IPS-18a (cell line): ENCODE measurements around the gene IQCM.

ENCODE experiments used
- H3K27ac ChIP-seq: one replicate; pipeline ENCODE4 v1.5.1; 2013; ENCODE audit warnings: low read length
- H3K27me3 ChIP-seq: one replicate; pipeline ENCODE4 v1.6.1; 2013; ENCODE audit warnings: mild to moderate bottlenecking, low read length; ENCODE audit not compliant: control insufficient read depth, insufficient read depth
- H3K36me3 ChIP-seq: one replicate; pipeline ENCODE4 v1.6.1; 2013; ENCODE audit warnings: low read depth, low read length; ENCODE audit not compliant: control insufficient read depth
- H3K4me1 ChIP-seq: one replicate; pipeline ENCODE4 v1.6.1; 2013; ENCODE audit warnings: low read depth, low read length; ENCODE audit not compliant: control insufficient read depth
- H3K4me3 ChIP-seq: one replicate; pipeline ENCODE4 v1.5.1; 2013; ENCODE audit warnings: low read length
- H3K9ac ChIP-seq: one replicate; pipeline ENCODE4 v1.6.1; 2013; ENCODE audit warnings: mild to moderate bottlenecking, low read length, moderate library complexity
- H3K9me3 ChIP-seq: one replicate; pipeline ENCODE4 v1.6.1; 2013; ENCODE audit warnings: low read depth, low read length; ENCODE audit not compliant: control insufficient read depth

IQCM gene

GRCh38 chr4:149555146-149555545 is 260.5 kb downstream of the IQCM start:
- Histone ChIP-seq H3K27ac (no peak overlapping the region), H3K9me3 (no peaks in the 10 kb centered on the region), H3K27me3 (no peaks in the 10 kb centered on the region), H3K4me3 (no peak overlapping the region), H3K36me3 (no peaks in the 10 kb centered on the region), H3K4me1 (no peaks in the 10 kb centered on the region), H3K9ac (no peak overlapping the region)

GRCh38 chr4:149553959-149554520 is 261.6 kb downstream of the IQCM start:
- Histone ChIP-seq H3K27ac (no peak overlapping the region), H3K9ac (no peak overlapping the region), H3K27me3 (no peaks in the 10 kb centered on the region), H3K4me3 (no peak overlapping the region), H3K9me3 (no peaks in the 10 kb centered on the region), H3K4me1 (no peaks in the 10 kb centered on the region), H3K36me3 (no peaks in the 10 kb centered on the region)

- Histone ChIP-seq H3K9me3 (no peaks in the 10 kb centered on the region), H3K4me3 (no peak overlapping the region), H3K27ac (no peak overlapping the region), H3K9ac (no peak overlapping the region), H3K27me3 (no peaks in the 10 kb centered on the region), H3K36me3 (no peaks in the 10 kb centered on the region), H3K4me1 (no peaks in the 10 kb centered on the region)
Observed at GRCh38 chr4:149552601-149553000, 263.0 kb downstream of the IQCM start.

- H3K9me3 ChIP-seq = no peaks in the 10 kb centered on the region
- no peak overlapping the region for H3K4me3 ChIP-seq
- H3K4me1 ChIP-seq = no peaks in the 10 kb centered on the region
- H3K27me3 ChIP-seq = no peaks in the 10 kb centered on the region
- H3K27ac ChIP-seq = no peak overlapping the region
- no peaks in the 10 kb centered on the region for H3K36me3 ChIP-seq
- H3K9ac ChIP-seq = no peak overlapping the region
Observed at GRCh38 chr4:149549911-149550310, 265.7 kb downstream of the IQCM start.

GRCh38 chr4:149534779-149535178 is 280.9 kb downstream of the IQCM start:
- Histone ChIP-seq H3K27me3 (no peaks in the 10 kb centered on the region), H3K9ac (no peak overlapping the region), H3K4me3 (no peak overlapping the region), H3K36me3 (no peaks in the 10 kb centered on the region), H3K27ac (no peak overlapping the region), H3K4me1 (no peaks in the 10 kb centered on the region), H3K9me3 (peaks cover 4% of the 10 kb centered on the region)

GRCh38 chr4:149531861-149532260 is 283.8 kb downstream of the IQCM start:
- Histone ChIP-seq H3K27me3 (no peaks in the 10 kb centered on the region), H3K4me1 (no peaks in the 10 kb centered on the region), H3K9ac (no peak overlapping the region), H3K4me3 (no peak overlapping the region), H3K27ac (no peak overlapping the region), H3K9me3 (no peaks in the 10 kb centered on the region), H3K36me3 (no peaks in the 10 kb centered on the region)

GRCh38 chr4:149523039-149523438 is 292.6 kb downstream of the IQCM start:
- Histone ChIP-seq H3K4me3 (no peak overlapping the region), H3K36me3 (no peaks in the 10 kb centered on the region), H3K9ac (no peak overlapping the region), H3K27ac (no peak overlapping the region), H3K4me1 (no peaks in the 10 kb centered on the region), H3K9me3 (no peaks in the 10 kb centered on the region), H3K27me3 (no peaks in the 10 kb centered on the region)

- Histone ChIP-seq H3K9ac (no peak overlapping the region), H3K4me3 (no peak overlapping the region), H3K36me3 (no peaks in the 10 kb centered on the region), H3K9me3 (no peaks in the 10 kb centered on the region), H3K27me3 (no peaks in the 10 kb centered on the region), H3K27ac (no peak overlapping the region), H3K4me1 (no peaks in the 10 kb centered on the region)
Observed at GRCh38 chr4:149521611-149522425, 293.8 kb downstream of the IQCM start.

GRCh38 chr4:149518471-149518870 is 297.2 kb downstream of the IQCM start:
- no peak overlapping the region for H3K9ac ChIP-seq

GRCh38 chr4:149513081-149513480 is 302.6 kb downstream of the IQCM start:
- Histone ChIP-seq H3K4me1 (no peaks in the 10 kb centered on the region), H3K36me3 (no peaks in the 10 kb centered on the region), H3K4me3 (no peak overlapping the region), H3K27ac (no peak overlapping the region), H3K9ac (no peak overlapping the region), H3K27me3 (no peaks in the 10 kb centered on the region), H3K9me3 (peaks cover 4% of the 10 kb centered on the region)

More at GRCh38 chr4:149518471-149518870, 297.2 kb downstream of the IQCM start:
- H3K36me3 ChIP-seq = no peaks in the 10 kb centered on the region
- H3K4me1 ChIP-seq = no peaks in the 10 kb centered on the region
- no peak overlapping the region for H3K4me3 ChIP-seq
- H3K27me3 ChIP-seq = no peaks in the 10 kb centered on the region
- H3K9me3 ChIP-seq = no peaks in the 10 kb centered on the region
- H3K27ac ChIP-seq = no peak overlapping the region

- Histone ChIP-seq H3K36me3 (no peaks in the 10 kb centered on the region), H3K4me3 (no peak overlapping the region), H3K4me1 (no peaks in the 10 kb centered on the region), H3K27ac (no peak overlapping the region), H3K9me3 (peaks cover 6% of the 10 kb centered on the region), H3K27me3 (no peaks in the 10 kb centered on the region), H3K9ac (no peak overlapping the region)
Observed at GRCh38 chr4:149512501-149512900, 303.1 kb downstream of the IQCM start.
